ENCODE data around the gene CFAP20DC.

DNA sequence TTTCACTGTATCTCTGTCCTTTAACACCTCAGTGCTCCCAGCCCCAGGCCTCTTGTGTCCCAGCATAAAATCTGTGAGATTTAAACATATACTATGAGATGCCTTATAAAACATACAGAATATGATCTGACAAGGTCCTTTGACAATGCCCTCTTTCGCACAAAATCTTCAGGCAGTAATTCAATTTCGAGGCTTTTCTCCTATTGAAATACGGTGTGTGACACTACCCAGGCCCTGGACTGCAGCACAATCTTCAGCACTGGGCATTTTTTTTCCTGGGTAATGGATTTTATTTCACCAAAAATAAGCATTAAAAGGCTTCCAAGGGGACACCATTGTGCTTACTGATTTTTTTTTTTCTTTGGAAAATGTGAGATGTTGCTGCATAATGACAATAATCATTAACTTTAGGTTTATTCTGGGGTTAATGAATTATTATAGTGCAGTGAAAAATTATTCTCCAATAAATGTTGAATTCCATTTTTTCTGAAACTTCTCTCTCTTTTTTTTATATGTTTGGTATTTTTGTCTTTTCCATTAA is 342.4 kb downstream of the CFAP20DC start:
- TF ChIP-seq, protein P1, sequence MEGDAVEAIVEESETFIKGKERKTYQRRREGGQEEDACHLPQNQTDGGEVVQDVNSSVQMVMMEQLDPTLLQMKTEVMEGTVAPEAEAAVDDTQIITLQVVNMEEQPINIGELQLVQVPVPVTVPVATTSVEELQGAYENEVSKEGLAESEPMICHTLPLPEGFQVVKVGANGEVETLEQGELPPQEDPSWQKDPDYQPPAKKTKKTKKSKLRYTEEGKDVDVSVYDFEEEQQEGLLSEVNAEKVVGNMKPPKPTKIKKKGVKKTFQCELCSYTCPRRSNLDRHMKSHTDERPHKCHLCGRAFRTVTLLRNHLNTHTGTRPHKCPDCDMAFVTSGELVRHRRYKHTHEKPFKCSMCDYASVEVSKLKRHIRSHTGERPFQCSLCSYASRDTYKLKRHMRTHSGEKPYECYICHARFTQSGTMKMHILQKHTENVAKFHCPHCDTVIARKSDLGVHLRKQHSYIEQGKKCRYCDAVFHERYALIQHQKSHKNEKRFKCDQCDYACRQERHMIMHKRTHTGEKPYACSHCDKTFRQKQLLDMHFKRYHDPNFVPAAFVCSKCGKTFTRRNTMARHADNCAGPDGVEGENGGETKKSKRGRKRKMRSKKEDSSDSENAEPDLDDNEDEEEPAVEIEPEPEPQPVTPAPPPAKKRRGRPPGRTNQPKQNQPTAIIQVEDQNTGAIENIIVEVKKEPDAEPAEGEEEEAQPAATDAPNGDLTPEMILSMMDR (IDR thresholded peaks at IDR 0.05 in 4 of 5, conservative IDR thresholded peaks at IDR 0.05 in 1 of 5), result no peak
- no peak for TF ChIP-seq POLR2A (IDR thresholded peaks at IDR 0.05)

Measured in gastrocnemius medialis (tissue), 4 donors.